Peyer's patch (tissue), 4 donors: ENCODE results near the gene RCOR1. TPM values are rescaled to one million over a fixed set of nuclear protein-coding genes. Genes with fewer than 3 reads are reported as not detected.

Experiments used
- DNase-seq, 3 donors: peaks; one replicate each; pipeline ENCODE4 v3.0.0-alpha.2; 2017 to 2019
- H3K27ac ChIP-seq, 4 donors: fragments of 200-600 bp; sonication (generic); one replicate each; pipeline ENCODE4 v1.5.1; 2016 to 2019
- H3K27me3 ChIP-seq, 2 donors: fragments of 200-600 bp; sonication (generic); one replicate each; pipeline ENCODE4 v1.5.1; 2019
- H3K36me3 ChIP-seq, 3 donors: fragments of 200-600 bp; sonication (generic); one replicate each; pipeline ENCODE4 v1.5.1; 2016 to 2019
- H3K4me1 ChIP-seq, 4 donors: fragments of 200-600 bp; sonication (generic); one replicate each; pipeline ENCODE4 v1.5.1; 2016 to 2019
- H3K4me3 ChIP-seq, 4 donors: fragments of 200-600 bp; sonication (generic); 1 replicate in 3 of 4; 2 replicates in 1 of 4; pipeline ENCODE4 v1.5.1; 2016 to 2019; ENCODE audit warnings: mild to moderate bottlenecking in 1 of 4
- H3K9me3 ChIP-seq, 4 donors: fragments of 200-600 bp; sonication (generic); one replicate each; pipeline ENCODE4 v1.5.1; 2016 to 2019; ENCODE audit warnings: mild to moderate bottlenecking in 1 of 4
- CTCF ChIP-seq, 6 experiments: fragments of 450-650 bp in 4 of 6; fragments of 200-600 bp in 2 of 6; sonication (generic) in 1 of 6; IDR thresholded peaks; one replicate each; pipeline ENCODE4 v1.5.1; 2017 to 2019; ENCODE audit warnings: antibody characterized with exemption in 6 of 6, mild to moderate bottlenecking in 3 of 6, moderate library complexity in 1 of 6
- POLR2A ChIP-seq, 2 donors: fragments of 450-650 bp; IDR thresholded peaks; one replicate each; pipeline ENCODE4 v1.5.1; 2017; ENCODE audit warnings: antibody characterized with exemption in 2 of 2, mild to moderate bottlenecking in 2 of 2, moderate library complexity in 2 of 2
- total RNA-seq, 4 donors: library from RNA; depleted of rRNA; stranded (reverse); fragments of >200 nt; gene quantifications; one replicate each; pipeline ENCODE4 v1.1.0, GENCODE V29; 2016

The RCOR1 gene
- total RNA-seq, 4 donors from 2014 or later: 16.5 to 26.3 (median 21.1) TPM

GRCh38 chr14:102603293-102603907 is 11.0 kb downstream of the RCOR1 start:
- no peak for TF ChIP-seq CTCF (IDR thresholded peaks at IDR 0.05)
- TF ChIP-seq POLR2A (IDR thresholded peaks at IDR 0.05): no peak
- DNase-seq: no peak

GRCh38 chr14:102604183-102604582 is 11.7 kb downstream of the RCOR1 start:
- H3K27ac ChIP-seq: no peak overlapping the region
- no peaks in the 10 kb centered on the region for H3K36me3 ChIP-seq
- TF ChIP-seq POLR2A (IDR thresholded peaks at IDR 0.05): no peak
- no peak for TF ChIP-seq CTCF (IDR thresholded peaks at IDR 0.05)
- peaks cover 0 to 12% (median 2%) of the 10 kb centered on the region in 4 donors for H3K4me1 ChIP-seq
- DNase-seq: no peak
- no peak overlapping the region for H3K4me3 ChIP-seq
- no peaks in the 10 kb centered on the region for H3K27me3 ChIP-seq
- H3K9me3 ChIP-seq: no peaks in the 10 kb centered on the region

More at GRCh38 chr14:102603293-102603907, 11.0 kb downstream of the RCOR1 start:
- Histone ChIP-seq H3K36me3 (no peaks in the 10 kb centered on the region), H3K27ac (no peak overlapping the region), H3K9me3 (no peaks in the 10 kb centered on the region), H3K4me3 (no peak overlapping the region), H3K27me3 (no peaks in the 10 kb centered on the region), H3K4me1 (peaks cover 0 to 12% (median 3%) of the 10 kb centered on the region in 4 donors)

DNA sequence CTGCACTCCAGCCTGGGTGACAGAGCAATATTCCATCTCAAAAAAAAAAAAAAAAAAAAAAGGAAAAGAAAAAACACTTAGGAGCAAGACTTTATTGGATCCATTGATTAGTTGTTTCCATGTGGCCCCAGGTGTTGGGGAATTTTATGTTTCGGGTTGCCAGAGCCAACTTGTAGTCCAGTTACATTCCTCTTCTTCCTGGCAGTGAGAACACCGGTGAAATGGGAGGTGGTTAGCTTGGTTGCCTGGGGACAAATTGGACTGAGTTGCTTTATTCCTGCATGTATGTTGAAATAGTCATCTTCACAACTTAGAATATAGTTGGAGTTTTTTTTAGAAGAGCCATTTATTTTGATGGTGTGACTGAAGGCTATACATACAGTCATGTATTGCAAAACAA is 12.6 kb downstream of the RCOR1 start:
- H3K27me3 ChIP-seq: no peaks in the 10 kb centered on the region
- no peak overlapping the region for H3K4me3 ChIP-seq
- peaks cover 0 to 12% (median 2%) of the 10 kb centered on the region in 4 donors for H3K4me1 ChIP-seq
- no peaks in the 10 kb centered on the region for H3K36me3 ChIP-seq
- TF ChIP-seq CTCF (IDR thresholded peaks at IDR 0.05): no peak
- H3K9me3 ChIP-seq: no peaks in the 10 kb centered on the region
- H3K27ac ChIP-seq: no peak overlapping the region
- DNase-seq: no peak

GRCh38 chr14:102606296-102606695 is 13.8 kb downstream of the RCOR1 start:
- TF ChIP-seq CTCF (IDR thresholded peaks at IDR 0.05): no peak
- no peak for TF ChIP-seq POLR2A (IDR thresholded peaks at IDR 0.05)
- Histone ChIP-seq H3K4me3 (no peak overlapping the region), H3K27me3 (no peaks in the 10 kb centered on the region), H3K4me1 (peaks cover 0 to 12% (median 2%) of the 10 kb centered on the region in 4 donors), H3K36me3 (no peaks in the 10 kb centered on the region), H3K27ac (no peak overlapping the region), H3K9me3 (no peaks in the 10 kb centered on the region)
- peak in 1 of 3 donors; percentile 2 for DNase-seq

GRCh38 chr14:102608064-102608446 is 15.6 kb downstream of the RCOR1 start:
- no peaks in the 10 kb centered on the region for H3K36me3 ChIP-seq
- no peak overlapping the region for H3K27ac ChIP-seq
- H3K27me3 ChIP-seq: no peaks in the 10 kb centered on the region
- no peak overlapping the region for H3K4me3 ChIP-seq
- H3K9me3 ChIP-seq: no peaks in the 10 kb centered on the region
- peaks cover 0 to 5% (median 2%) of the 10 kb centered on the region in 4 donors for H3K4me1 ChIP-seq
- no peak for TF ChIP-seq POLR2A (IDR thresholded peaks at IDR 0.05)
- no peak for TF ChIP-seq CTCF (IDR thresholded peaks at IDR 0.05)
- DNase-seq: no peak
